Measurements from ENCODE around the gene GLT6D1.
A peak's percentile ranks its signal among the peaks of the same experiment; 100 is the strongest.

Gene GLT6D1

GRCh38 chr9:135662758-135663450 lies 23.6 kb upstream of the GLT6D1 start, which contains the start of gene LCN9:
Gene LCN9, plus strand, starts transcription at chr9:135663309. Its CDS starts 13 bp downstream, at chr9:135663322.
- in situ Hi-C loops (cut with HindIII; ENCODE audit: low pct_unique_long_range_greater_than_20kb, low sequenced_read_pairs), result no loop called here
- DNase-seq (ENCODE audit: low read depth in 1 of 2, low spot score in 1 of 2), result no peak
- no peak for TF ChIP-seq JUND (IDR thresholded peaks at IDR 0.05; ENCODE audit: low read depth)

- in situ Hi-C loops (cut with HindIII; ENCODE audit: low pct_unique_long_range_greater_than_20kb, low sequenced_read_pairs), result no loop called here
- no peak for TF ChIP-seq JUND (IDR thresholded peaks at IDR 0.05; ENCODE audit: low read depth)
- DNase-seq (ENCODE audit: low read depth in 1 of 2, low spot score in 1 of 2), result no peak
Measured at GRCh38 chr9:135661816-135662560, 22.6 kb upstream of the GLT6D1 start.

GRCh38 chr9:135660407-135660806 lies 21.1 kb upstream of the GLT6D1 start:
- in situ Hi-C loops (cut with HindIII; ENCODE audit: low pct_unique_long_range_greater_than_20kb, low sequenced_read_pairs), result no loop called here
- no peak for TF ChIP-seq JUND (IDR thresholded peaks at IDR 0.05; ENCODE audit: low read depth)

GRCh38 chr9:135659252-135659651 lies 19.9 kb upstream of the GLT6D1 start:
- no peak for TF ChIP-seq JUND (IDR thresholded peaks at IDR 0.05; ENCODE audit: low read depth)
- in situ Hi-C loops (cut with HindIII; ENCODE audit: low pct_unique_long_range_greater_than_20kb, low sequenced_read_pairs), result no loop called here
- DNase-seq (ENCODE audit: low read depth in 1 of 2, low spot score in 1 of 2), result no peak

More at GRCh38 chr9:135660407-135660806, 21.1 kb upstream of the GLT6D1 start:
- no peak for DNase-seq (ENCODE audit: low read depth in 1 of 2, low spot score in 1 of 2)

- DNase-seq (ENCODE audit: low read depth in 1 of 2, low spot score in 1 of 2), result no peak
- TF ChIP-seq JUND (IDR thresholded peaks at IDR 0.05; ENCODE audit: low read depth), result no peak
- in situ Hi-C loops (cut with HindIII; ENCODE audit: low pct_unique_long_range_greater_than_20kb, low sequenced_read_pairs), result no loop called here
Measured at GRCh38 chr9:135657416-135657815, 18.1 kb upstream of the GLT6D1 start.

GRCh38 chr9:135655317-135655716 lies 16.0 kb upstream of the GLT6D1 start:
- DNase-seq (ENCODE audit: low read depth in 1 of 2, low spot score in 1 of 2), result no peak
- TF ChIP-seq JUND (IDR thresholded peaks at IDR 0.05; ENCODE audit: low read depth), result no peak
- in situ Hi-C loops (cut with HindIII; ENCODE audit: low pct_unique_long_range_greater_than_20kb, low sequenced_read_pairs), result no loop called here

- DNase-seq (ENCODE audit: low read depth in 1 of 2, low spot score in 1 of 2), result no peak
- in situ Hi-C loops (cut with HindIII; ENCODE audit: low pct_unique_long_range_greater_than_20kb, low sequenced_read_pairs), result no loop called here
- TF ChIP-seq JUND (IDR thresholded peaks at IDR 0.05; ENCODE audit: low read depth), result no peak
Measured at GRCh38 chr9:135650408-135650807, 11.1 kb upstream of the GLT6D1 start.

GRCh38 chr9:135649508-135649907 lies 10.2 kb upstream of the GLT6D1 start:
- no peak for DNase-seq (ENCODE audit: low read depth in 1 of 2, low spot score in 1 of 2)
- TF ChIP-seq JUND (IDR thresholded peaks at IDR 0.05; ENCODE audit: low read depth), result no peak
- in situ Hi-C loops (cut with HindIII; ENCODE audit: low pct_unique_long_range_greater_than_20kb, low sequenced_read_pairs), result no loop called here

GRCh38 chr9:135648494-135649410 lies 9.4 kb upstream of the GLT6D1 start:
- no peak for TF ChIP-seq JUND (IDR thresholded peaks at IDR 0.05; ENCODE audit: low read depth)

GRCh38 chr9:135647884-135648283 lies 8.5 kb upstream of the GLT6D1 start:
- no peak for TF ChIP-seq JUND (IDR thresholded peaks at IDR 0.05; ENCODE audit: low read depth)
- in situ Hi-C loops (cut with HindIII; ENCODE audit: low pct_unique_long_range_greater_than_20kb, low sequenced_read_pairs), result no loop called here

More at GRCh38 chr9:135648494-135649410, 9.4 kb upstream of the GLT6D1 start:
- DNase-seq (ENCODE audit: low read depth in 1 of 2, low spot score in 1 of 2), result no peak
- in situ Hi-C loops (cut with HindIII; ENCODE audit: low pct_unique_long_range_greater_than_20kb, low sequenced_read_pairs), result no loop called here

GRCh38 chr9:135644631-135645218 lies 5.4 kb upstream of the GLT6D1 start:
- TF ChIP-seq JUND (IDR thresholded peaks at IDR 0.05; ENCODE audit: low read depth), result no peak
- in situ Hi-C loops (cut with HindIII; ENCODE audit: low pct_unique_long_range_greater_than_20kb, low sequenced_read_pairs), result no loop called here
- peak in 1 of 2 experiments; percentile 27 for DNase-seq (ENCODE audit: low read depth in 1 of 2, low spot score in 1 of 2)

More at GRCh38 chr9:135647884-135648283, 8.5 kb upstream of the GLT6D1 start:
- DNase-seq (ENCODE audit: low read depth in 1 of 2, low spot score in 1 of 2), result no peak

GRCh38 chr9:135641745-135642144 lies 2.4 kb upstream of the GLT6D1 start:
- in situ Hi-C loops (cut with HindIII; ENCODE audit: low pct_unique_long_range_greater_than_20kb, low sequenced_read_pairs), result no loop called here
- DNase-seq (ENCODE audit: low read depth in 1 of 2, low spot score in 1 of 2), result no peak
- no peak for TF ChIP-seq JUND (IDR thresholded peaks at IDR 0.05; ENCODE audit: low read depth)

Data from T47D (cell line).